Vagina (tissue), 2 donors: ENCODE data around the gene HRH2. TPM values are rescaled to one million over a fixed set of nuclear protein-coding genes. Genes with fewer than 3 reads are reported as not detected.

Experiments used
- DNase-seq, 2 donors: peaks; one replicate each; pipeline ENCODE4 v3.0.0-alpha.2; 2017; ENCODE audit errors: extremely low spot score in 2 of 2
- H3K27ac ChIP-seq: fragments of 200-600 bp; sonication (generic); one replicate; pipeline ENCODE4 v1.5.1; 2019
- H3K27me3 ChIP-seq: fragments of 200-600 bp; sonication (generic); one replicate; pipeline ENCODE4 v1.5.1; 2019
- H3K36me3 ChIP-seq, 2 donors: fragments of 200-600 bp; sonication (generic); one replicate each; pipeline ENCODE4 v1.5.1; 2017 to 2019
- H3K4me1 ChIP-seq: fragments of 200-600 bp; sonication (generic); one replicate; pipeline ENCODE4 v1.5.1; 2019
- H3K4me3 ChIP-seq, 2 donors: fragments of 200-600 bp; sonication (generic); 1 replicate in 1 of 2; 2 replicates in 1 of 2; pipeline ENCODE4 v1.5.1; 2016 to 2019
- H3K9me3 ChIP-seq: fragments of 200-600 bp; sonication (generic); one replicate; pipeline ENCODE4 v1.5.1; 2019
- POLR2A ChIP-seq, 2 donors: fragments of 450-650 bp; IDR thresholded peaks; one replicate each; pipeline ENCODE4 v1.6.1; 2017; ENCODE audit warnings: antibody characterized with exemption in 2 of 2, mild to moderate bottlenecking in 2 of 2, moderate library complexity in 2 of 2
- POLR2AphosphoS5 ChIP-seq, 2 donors: sonication (generic); formaldehyde crosslinking; IDR thresholded peaks; one replicate each; pipeline ENCODE4 v1.9.0; 2017; ENCODE audit warnings: antibody characterized with exemption in 2 of 2, mild to moderate bottlenecking in 2 of 2, low read depth in 1 of 2; ENCODE audit not compliant: insufficient read depth in 1 of 2
- intact Hi-C: fragments of 100-400 bp; cut with DNase I; formaldehyde crosslinking; loops from one replicate; pipeline ENCODE4 v1.15.1; 2023
- total RNA-seq: library from RNA; depleted of rRNA; stranded (reverse); fragments of >200 nt; gene quantifications from one replicate; pipeline ENCODE4 v1.2.3, GENCODE V29; 2016
- TF ChIP-seq, protein P1 (sequence below), 3 experiments: fragments of 450-650 bp in 2 of 3; fragments of 200-600 bp in 1 of 3; sonication (generic) in 1 of 3; IDR thresholded peaks; one replicate each; pipeline ENCODE4 v1.5.1; 2017 to 2019; ENCODE audit warnings: antibody characterized with exemption in 3 of 3, mild to moderate bottlenecking in 2 of 3, moderate library complexity in 2 of 3

The HRH2 gene
- total RNA-seq, 1 donor from 2014 or later, result 0.98 TPM

DNA sequence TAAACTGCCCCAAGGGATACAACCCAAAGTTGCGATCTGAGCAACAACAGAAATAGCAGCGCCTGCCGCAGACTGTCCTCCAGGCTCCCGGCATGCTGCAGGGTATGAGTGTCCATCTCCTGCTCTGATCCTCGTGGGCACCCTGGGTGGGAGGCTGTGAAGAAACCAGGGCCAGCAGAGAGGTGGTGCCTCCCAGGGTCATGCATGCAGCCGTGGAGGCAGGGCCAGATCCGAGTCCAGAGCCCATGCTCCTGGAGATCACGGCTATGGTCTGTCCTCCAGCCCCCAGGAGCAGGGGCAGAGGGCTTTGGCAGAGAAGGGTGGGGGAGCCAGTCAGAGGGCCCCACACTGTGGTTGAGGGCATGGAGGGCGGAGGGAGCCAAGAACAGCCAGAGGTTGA, 29.0 kb downstream of the HRH2 start:
- H3K4me1 ChIP-seq, result no peaks in the 10 kb centered on the region
- DNase-seq, result no peak
- no peaks in the 10 kb centered on the region for H3K27me3 ChIP-seq
- H3K4me3 ChIP-seq, result no peak overlapping the region
- no peak for TF ChIP-seq POLR2A (IDR thresholded peaks at IDR 0.05)
- TF ChIP-seq, protein P1, sequence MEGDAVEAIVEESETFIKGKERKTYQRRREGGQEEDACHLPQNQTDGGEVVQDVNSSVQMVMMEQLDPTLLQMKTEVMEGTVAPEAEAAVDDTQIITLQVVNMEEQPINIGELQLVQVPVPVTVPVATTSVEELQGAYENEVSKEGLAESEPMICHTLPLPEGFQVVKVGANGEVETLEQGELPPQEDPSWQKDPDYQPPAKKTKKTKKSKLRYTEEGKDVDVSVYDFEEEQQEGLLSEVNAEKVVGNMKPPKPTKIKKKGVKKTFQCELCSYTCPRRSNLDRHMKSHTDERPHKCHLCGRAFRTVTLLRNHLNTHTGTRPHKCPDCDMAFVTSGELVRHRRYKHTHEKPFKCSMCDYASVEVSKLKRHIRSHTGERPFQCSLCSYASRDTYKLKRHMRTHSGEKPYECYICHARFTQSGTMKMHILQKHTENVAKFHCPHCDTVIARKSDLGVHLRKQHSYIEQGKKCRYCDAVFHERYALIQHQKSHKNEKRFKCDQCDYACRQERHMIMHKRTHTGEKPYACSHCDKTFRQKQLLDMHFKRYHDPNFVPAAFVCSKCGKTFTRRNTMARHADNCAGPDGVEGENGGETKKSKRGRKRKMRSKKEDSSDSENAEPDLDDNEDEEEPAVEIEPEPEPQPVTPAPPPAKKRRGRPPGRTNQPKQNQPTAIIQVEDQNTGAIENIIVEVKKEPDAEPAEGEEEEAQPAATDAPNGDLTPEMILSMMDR (IDR thresholded peaks at IDR 0.05), result no peak
- TF ChIP-seq POLR2AphosphoS5 (IDR thresholded peaks at IDR 0.05; ENCODE audit: insufficient read depth in 1 of 2, low read depth in 1 of 2), result no peak
- intact Hi-C loops, result no loop called here
- H3K9me3 ChIP-seq, result no peaks in the 10 kb centered on the region
- H3K27ac ChIP-seq, result no peak overlapping the region
- no peaks in the 10 kb centered on the region for H3K36me3 ChIP-seq

DNA sequence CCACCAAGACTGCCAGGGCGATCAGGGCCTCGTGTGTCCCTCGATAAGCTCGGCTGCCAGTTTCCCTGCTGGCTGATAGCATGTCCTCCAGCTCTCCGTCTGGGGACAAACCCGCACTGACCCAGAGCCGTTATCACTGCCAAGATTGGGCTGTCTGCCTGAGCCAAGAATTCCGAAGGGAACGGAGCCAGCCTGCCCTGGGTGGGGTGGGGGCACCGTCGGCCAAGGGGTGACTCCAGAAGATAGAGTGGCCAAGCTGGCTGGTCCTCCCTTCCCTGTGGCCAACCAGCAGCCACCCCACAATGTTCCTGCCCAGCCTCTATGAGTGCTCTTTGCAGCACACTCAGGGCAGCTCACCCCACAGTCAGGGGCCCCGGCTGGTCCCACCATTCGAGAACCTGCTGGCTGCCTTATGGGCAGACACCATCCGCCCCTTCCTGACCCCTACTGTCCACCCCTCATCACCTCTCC, 29.4 kb downstream of the HRH2 start:
- intact Hi-C loops, result no loop called here
- Histone ChIP-seq H3K4me3 (no peak overlapping the region), H3K36me3 (no peaks in the 10 kb centered on the region), H3K4me1 (no peaks in the 10 kb centered on the region), H3K9me3 (no peaks in the 10 kb centered on the region), H3K27ac (no peak overlapping the region), H3K27me3 (no peaks in the 10 kb centered on the region)
- TF ChIP-seq POLR2AphosphoS5 (IDR thresholded peaks at IDR 0.05; ENCODE audit: insufficient read depth in 1 of 2, low read depth in 1 of 2) (no peak), POLR2A (IDR thresholded peaks at IDR 0.05) (no peak)
- TF ChIP-seq, protein P1 (IDR thresholded peaks at IDR 0.05), result no peak
- no peak for DNase-seq

DNA sequence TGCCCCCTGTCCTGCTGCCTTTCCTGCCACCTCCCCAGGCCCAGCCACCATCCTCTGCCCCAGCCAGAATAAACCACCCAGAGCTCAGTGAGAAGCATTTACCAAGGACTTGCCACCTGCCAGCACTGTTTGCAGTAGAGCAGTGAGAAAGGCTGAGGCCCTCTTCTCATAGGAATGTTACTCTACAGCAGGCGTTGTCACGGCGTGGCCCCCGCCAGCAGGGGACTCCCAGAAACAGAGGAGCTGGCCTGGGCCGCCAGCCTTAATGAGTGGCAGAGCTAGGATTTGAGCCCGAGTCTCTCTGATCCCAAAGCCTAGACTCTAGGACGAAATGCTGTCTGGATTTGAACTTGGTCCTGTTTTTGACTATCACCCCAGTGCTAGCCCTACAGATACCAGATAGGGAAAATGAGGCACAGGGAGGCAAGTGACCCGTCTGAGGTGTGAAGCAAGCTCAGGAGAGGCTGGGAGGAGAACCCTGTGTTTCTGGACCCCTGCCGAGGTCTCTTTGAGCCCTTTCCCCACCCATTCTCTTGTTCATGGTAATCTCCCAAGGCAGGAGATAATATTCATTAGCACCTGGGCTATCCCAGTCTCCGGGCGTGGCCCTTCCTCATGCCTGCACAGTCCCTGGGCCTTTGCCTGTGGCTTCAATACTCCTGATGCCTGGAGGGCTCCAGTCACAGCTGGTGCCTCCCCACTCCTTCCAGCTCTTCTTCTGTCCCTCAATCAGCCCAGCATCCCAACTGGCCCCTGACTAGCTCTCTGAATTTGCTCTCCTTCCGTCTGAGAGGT, 30.7 kb downstream of the HRH2 start:
- Histone ChIP-seq H3K9me3 (no peaks in the 10 kb centered on the region), H3K27me3 (no peaks in the 10 kb centered on the region), H3K27ac (no peak overlapping the region), H3K36me3 (no peaks in the 10 kb centered on the region), H3K4me1 (no peaks in the 10 kb centered on the region), H3K4me3 (no peak overlapping the region)
- no peak for DNase-seq
- intact Hi-C loops, result no loop called here
- TF ChIP-seq, protein P1 (IDR thresholded peaks at IDR 0.05), result no peak
- TF ChIP-seq POLR2AphosphoS5 (IDR thresholded peaks at IDR 0.05; ENCODE audit: insufficient read depth in 1 of 2, low read depth in 1 of 2) (no peak), POLR2A (IDR thresholded peaks at IDR 0.05) (no peak)

DNA sequence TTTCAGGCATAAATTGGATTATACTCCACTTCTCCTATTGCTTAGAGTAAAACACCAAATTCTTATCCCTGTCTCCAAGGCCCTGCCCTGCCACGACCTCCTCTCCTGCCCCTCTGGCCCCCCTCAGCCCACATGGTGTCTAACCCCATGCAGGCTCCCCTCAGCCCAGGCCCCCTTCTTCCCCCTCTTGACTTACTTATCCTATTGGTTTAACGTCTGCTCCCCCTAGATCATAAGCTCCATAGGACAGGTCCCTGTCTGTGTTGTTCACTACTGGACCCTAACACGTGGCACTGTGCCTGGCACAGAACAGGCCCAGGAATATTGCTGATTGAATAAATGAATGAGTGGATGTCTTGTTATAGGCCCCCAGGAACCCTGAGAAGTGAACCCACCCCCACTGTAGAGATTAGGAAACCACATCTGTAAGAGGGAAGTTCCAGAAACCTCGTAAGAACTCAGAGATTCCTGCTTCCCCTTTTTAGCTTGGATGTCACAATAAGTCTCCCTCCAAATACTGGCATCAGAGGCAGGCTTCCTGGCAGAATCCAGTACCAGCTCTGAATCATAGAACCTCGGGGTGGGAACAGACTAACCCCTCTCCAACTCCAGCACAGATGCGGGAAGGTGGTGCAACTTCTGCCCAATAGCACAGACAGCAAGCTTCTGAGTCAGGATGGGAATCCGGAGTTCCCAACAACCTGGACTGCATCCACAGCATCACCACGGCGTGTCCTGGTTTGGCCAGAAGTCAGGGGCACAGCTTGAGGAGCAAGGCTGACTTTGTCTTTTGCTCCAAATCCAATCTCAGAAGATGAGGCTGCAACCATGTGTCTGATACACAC, 31.5 kb downstream of the HRH2 start:
- H3K36me3 ChIP-seq, result no peaks in the 10 kb centered on the region
- no peaks in the 10 kb centered on the region for H3K27me3 ChIP-seq
- H3K4me3 ChIP-seq, result no peak overlapping the region
- DNase-seq, result no peak
- no peaks in the 10 kb centered on the region for H3K9me3 ChIP-seq
- no peak overlapping the region for H3K27ac ChIP-seq
- no peaks in the 10 kb centered on the region for H3K4me1 ChIP-seq
- no peak for TF ChIP-seq POLR2AphosphoS5 (IDR thresholded peaks at IDR 0.05; ENCODE audit: insufficient read depth in 1 of 2, low read depth in 1 of 2)
- TF ChIP-seq, protein P1 (IDR thresholded peaks at IDR 0.05), result no peak
- TF ChIP-seq POLR2A (IDR thresholded peaks at IDR 0.05), result no peak
- intact Hi-C loops, result no loop called here
